ENCODE data around the gene WBP1L. TPM values are rescaled to one million over a fixed set of nuclear protein-coding genes. Genes with fewer than 3 reads are reported as not detected.
"Not testable (repeated sequence)": the region's sequence is repeated elsewhere in the genome, so short reads cannot be mapped to it uniquely, and the experiment has no call there.

The WBP1L gene
- total and polyA plus RNA-seq, 12 donors = 14.3 to 33.3 (median 20.7) TPM

DNA sequence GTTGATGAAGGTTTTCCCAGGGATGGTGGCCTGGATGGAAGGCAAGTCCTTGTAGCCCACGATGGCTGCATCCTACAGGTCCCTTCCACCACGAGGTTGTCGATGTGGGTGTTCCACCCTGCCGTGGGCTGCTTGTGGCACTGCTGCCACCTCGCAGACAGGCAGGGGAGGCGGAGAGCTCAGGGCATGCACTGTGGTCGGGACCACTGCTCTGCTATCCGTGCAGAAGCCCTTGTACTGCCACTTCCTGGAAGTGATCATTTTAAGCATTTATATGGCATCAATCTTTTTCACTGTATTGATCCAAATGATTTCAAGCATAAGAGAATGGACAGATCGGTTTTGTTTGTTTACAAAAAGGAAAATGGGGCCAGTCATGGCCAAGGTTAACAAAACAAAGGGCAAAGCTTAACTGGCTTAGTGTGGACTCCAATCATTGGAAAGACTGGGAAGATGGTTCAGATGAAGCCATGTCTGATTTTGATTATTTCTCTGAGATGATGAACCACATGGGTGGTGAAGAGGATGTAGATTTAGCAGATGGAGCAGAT is 101.7 kb downstream of the WBP1L start:
- DNase-seq = no peak
- Histone ChIP-seq H3K36me3 (no peaks in the 10 kb centered on the region), H3K27ac (no peak overlapping the region), H3K4me3 (no peak overlapping the region), H3K4me1 (no peaks in the 10 kb centered on the region), H3K9me3 (peaks cover 0 to 11% (median 0%) of the 10 kb centered on the region in 11 donors), H3K27me3 (peaks cover 0 to 3% (median 0%) of the 10 kb centered on the region in 7 donors)
- TF ChIP-seq, protein P1, sequence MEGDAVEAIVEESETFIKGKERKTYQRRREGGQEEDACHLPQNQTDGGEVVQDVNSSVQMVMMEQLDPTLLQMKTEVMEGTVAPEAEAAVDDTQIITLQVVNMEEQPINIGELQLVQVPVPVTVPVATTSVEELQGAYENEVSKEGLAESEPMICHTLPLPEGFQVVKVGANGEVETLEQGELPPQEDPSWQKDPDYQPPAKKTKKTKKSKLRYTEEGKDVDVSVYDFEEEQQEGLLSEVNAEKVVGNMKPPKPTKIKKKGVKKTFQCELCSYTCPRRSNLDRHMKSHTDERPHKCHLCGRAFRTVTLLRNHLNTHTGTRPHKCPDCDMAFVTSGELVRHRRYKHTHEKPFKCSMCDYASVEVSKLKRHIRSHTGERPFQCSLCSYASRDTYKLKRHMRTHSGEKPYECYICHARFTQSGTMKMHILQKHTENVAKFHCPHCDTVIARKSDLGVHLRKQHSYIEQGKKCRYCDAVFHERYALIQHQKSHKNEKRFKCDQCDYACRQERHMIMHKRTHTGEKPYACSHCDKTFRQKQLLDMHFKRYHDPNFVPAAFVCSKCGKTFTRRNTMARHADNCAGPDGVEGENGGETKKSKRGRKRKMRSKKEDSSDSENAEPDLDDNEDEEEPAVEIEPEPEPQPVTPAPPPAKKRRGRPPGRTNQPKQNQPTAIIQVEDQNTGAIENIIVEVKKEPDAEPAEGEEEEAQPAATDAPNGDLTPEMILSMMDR (IDR thresholded peaks at IDR 0.05) = no peak
- WGBS, 2 donors = 87% methylated on average over 9 of the region's 9 CpGs
- intact Hi-C loops (cut with DNase I) = loop anchor here in 1 of 10 donors (10.0 kb wide), 1 partner anchor 399 kb away; the partner anchor contains the start of gene RPEL1
- ATAC-seq = no peak

GRCh38 chr10:102850025-102850518 is 106.3 kb downstream of the WBP1L start:
- no peak overlapping the region for H3K4me3 ChIP-seq
- intact Hi-C loops (cut with DNase I) = no loop called here
- ATAC-seq (no peak), DNase-seq (no peak)
- H3K4me1 ChIP-seq = peaks cover 0 to 12% (median 8%) of the 10 kb centered on the region in 9 donors
- no peak overlapping the region for H3K27ac ChIP-seq
- no peaks in the 10 kb centered on the region for H3K9me3 ChIP-seq
- H3K27me3 ChIP-seq = no peaks in the 10 kb centered on the region
- no peaks in the 10 kb centered on the region for H3K36me3 ChIP-seq
- TF ChIP-seq, protein P1 (IDR thresholded peaks at IDR 0.05) = no peak
- WGBS, 2 donors = 82 to 83% methylated on average over 9 of the region's 9 CpGs

- DNase-seq; ATAC-seq; H3K27me3 ChIP-seq; intact Hi-C loops (cut with DNase I); H3K36me3 ChIP-seq; H3K27ac ChIP-seq; H3K9me3 ChIP-seq: not testable (repeated sequence)
- peaks cover 0 to 30% (median 23%) of the 10 kb centered on the region in 9 donors for H3K4me1 ChIP-seq
- 97% methylated on average over 7 of the region's 7 CpGs for WGBS, 2 donors
- peak overlapping the region in 2 of 10 donors; percentile 79 to 86 for H3K4me3 ChIP-seq
Observed at GRCh38 chr10:102853237-102853636, 109.5 kb downstream of the WBP1L start.

DNA sequence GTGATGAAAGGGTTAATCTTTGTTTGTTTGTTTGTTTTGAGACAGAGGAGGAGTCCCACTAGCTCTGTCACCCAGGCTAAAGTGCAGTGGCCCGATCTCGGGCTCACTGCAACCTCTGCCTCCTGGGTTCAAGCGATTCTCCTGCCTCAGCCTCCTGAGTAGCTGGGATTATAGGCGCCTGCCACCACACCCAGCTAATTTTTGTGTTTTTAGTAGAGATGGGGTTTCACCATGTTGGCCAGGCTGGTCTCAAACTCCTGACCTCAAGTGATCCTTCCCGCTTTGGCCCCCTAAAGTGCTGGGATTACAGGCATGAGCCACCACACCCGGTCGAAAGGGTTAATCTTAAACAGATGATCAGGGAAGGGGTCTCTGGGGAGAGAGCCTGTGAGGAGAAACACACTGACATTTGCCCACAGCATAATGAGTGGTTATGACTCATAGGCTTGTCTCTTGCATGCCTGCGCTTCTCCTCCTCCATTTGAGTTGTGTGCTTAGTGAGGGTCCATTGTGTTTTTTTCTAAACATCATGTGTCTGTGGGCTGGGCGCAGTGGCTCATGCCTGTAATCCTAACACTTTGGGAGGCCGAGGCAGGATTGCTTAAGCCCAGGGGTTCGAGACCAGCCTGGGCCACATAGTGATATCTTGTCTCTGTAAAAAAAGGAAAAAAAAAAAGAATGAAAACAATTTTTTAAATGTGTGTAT is 112.1 kb downstream of the WBP1L start:
- Histone ChIP-seq H3K4me1 (peaks cover 0 to 43% (median 34%) of the 10 kb centered on the region in 9 donors), H3K27ac (peak overlapping the region in 3 of 10 donors; percentile 20 to 38 (median 31)), H3K36me3 (peaks cover 0 to 19% (median 7%) of the 10 kb centered on the region in 9 donors)
- intact Hi-C loops (cut with DNase I); H3K27me3 ChIP-seq; ATAC-seq; H3K9me3 ChIP-seq; DNase-seq; H3K4me3 ChIP-seq: not testable (repeated sequence)
- 69 to 77% methylated on average over 10 to 11 of the region's 11 CpGs for WGBS, 2 donors

DNA sequence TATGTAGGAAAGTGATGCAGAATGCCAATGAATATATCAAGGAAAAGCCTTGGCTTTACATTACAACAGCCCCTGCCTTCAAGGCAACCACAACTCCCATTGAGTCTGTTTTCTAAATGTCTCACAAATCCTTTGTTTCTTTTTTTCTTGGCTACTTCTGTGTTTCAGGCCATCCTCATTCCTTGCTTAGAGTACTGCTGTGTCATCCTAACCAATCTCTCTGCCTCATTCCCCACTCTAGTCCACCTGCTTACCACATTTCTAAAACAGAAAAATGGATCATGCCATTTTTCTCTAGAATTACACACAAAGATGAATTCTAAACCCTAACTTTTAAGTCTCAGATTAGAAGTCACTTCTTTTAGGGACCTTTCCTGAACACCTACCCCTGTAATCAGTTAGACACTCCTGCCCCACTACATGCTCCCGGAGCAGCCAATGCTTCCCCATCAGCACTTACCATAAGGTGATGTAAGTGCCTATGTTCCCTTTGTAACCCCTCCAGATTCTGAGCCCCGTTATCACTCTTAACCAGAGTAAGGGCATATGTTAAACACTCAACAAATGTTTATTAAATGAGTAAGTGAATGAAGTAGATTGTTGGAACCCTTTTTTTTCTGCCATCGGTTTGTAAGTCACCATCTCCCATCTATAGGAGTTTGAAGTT is 113.1 kb downstream of the WBP1L start:
- H3K36me3 ChIP-seq = peaks cover 0 to 29% (median 9%) of the 10 kb centered on the region in 9 donors
- DNase-seq (no peak), ATAC-seq (no peak)
- no peaks in the 10 kb centered on the region for H3K9me3 ChIP-seq
- WGBS, 2 donors = 71 to 82% methylated on average over 3 of the region's 3 CpGs
- H3K4me1 ChIP-seq = peaks cover 0 to 43% (median 34%) of the 10 kb centered on the region in 9 donors
- no peaks in the 10 kb centered on the region for H3K27me3 ChIP-seq
- intact Hi-C loops (cut with DNase I) = no loop called here
- TF ChIP-seq, protein P1 (IDR thresholded peaks at IDR 0.05) = no peak
- H3K27ac ChIP-seq = no peak overlapping the region
- H3K4me3 ChIP-seq = no peak overlapping the region

Data from heart right ventricle (tissue), 16 donors.